HG03575 (cell line): Measurements from ENCODE around the gene SCFD2.
"Not testable (repeated sequence)": the region's sequence is repeated elsewhere in the genome, so short reads cannot be mapped to it uniquely, and the experiment has no call there.

Experiments used
- ATAC-seq: cut with Tn5 transposase; IDR thresholded peaks from one replicate; pipeline ENCODE4 v1.9.1; 2021; ENCODE audit not compliant: unreplicated experiment, insufficient number of reproducible peaks, low FRiP score; ENCODE audit errors: extremely low read depth

Gene SCFD2

GRCh38 chr4:53040459-53040815, 325.4 kb downstream of the SCFD2 start:
- ATAC-seq = no peak

DNA sequence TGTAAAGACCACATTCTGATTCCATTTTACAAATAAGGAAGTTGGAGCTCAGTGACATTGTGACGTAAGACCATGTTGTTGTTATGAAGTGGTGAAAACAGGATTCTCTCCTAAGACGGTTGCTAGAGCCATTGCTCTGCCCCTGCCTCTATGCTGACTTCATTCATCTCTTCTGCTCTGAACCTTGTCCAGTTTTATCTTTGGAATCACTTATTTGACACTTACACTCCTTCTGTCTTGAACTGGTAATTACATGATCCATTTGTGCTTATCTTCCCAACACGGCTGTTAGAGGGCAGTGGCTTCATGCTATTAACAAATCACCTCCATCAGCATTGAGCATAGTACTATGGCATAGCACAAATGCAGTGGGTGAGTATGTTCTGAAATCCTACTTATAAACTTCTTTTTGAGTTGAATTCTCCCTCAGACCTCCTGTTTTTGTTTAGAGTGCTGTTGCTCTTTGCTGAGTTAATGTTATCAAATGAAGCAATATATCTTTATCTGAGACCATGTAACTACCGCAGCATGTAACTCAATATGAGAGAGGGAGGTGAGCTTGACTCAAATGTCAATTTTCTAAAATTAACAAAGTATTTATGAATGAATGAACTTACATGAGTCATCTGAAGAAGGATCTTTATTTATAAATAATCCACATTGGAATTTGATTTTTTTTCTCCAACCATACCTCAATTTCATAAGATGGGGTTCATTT, 326.0 kb downstream of the SCFD2 start:
- no peak for ATAC-seq

- no peak for ATAC-seq
Observed at GRCh38 chr4:53037892-53038291, 328.0 kb downstream of the SCFD2 start.

DNA sequence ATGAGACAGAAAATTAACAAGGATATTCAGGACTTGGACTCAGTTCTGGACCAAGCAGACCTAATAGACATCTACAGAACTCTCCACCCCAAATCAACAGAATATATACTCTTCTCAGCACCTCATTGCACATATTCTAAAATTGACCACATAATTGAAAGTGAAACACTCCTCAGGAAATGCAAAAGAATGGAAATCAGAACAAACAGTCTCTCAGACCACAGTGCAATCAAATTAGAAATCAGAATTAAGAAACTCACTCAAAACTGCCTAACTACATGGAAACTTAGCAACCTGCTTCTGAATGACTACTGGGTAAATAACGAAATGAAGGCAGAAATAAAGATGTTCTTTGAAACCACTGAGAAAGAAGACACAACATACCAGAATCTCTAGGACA, 333.0 kb downstream of the SCFD2 start:
- not testable (repeated sequence) for ATAC-seq

- ATAC-seq = no peak
Observed at GRCh38 chr4:53026233-53026632, 339.6 kb downstream of the SCFD2 start.

GRCh38 chr4:53023677-53024299, 342.1 kb downstream of the SCFD2 start:
- ATAC-seq = no peak

DNA sequence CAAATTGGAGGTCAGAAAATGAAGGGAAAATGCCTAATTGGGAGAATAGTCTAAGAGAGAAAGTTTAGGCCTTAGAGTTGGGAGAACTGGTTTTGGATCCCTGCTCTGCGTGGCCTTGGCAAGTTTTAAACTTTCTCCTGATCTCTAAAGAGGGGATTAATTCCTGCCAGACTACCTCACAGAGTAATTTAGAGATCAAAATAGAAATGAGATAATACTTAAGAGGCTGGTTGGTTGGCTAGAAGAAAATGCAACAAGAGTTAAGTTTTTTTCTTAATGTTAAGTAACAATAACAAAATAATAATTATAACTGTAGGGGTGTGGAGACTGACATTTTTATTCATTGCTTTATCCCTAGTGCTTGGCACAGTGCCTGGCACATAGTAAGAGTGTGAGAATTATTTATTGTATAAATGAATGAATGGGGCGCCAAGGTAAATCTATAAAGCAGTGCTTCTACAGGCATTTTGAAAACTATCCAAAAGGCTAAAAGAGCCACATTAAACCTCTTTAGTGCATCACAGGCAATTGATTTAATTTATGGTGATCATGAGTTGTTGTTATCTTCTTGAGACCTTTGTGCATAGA, 343.3 kb downstream of the SCFD2 start:
- no peak for ATAC-seq

DNA sequence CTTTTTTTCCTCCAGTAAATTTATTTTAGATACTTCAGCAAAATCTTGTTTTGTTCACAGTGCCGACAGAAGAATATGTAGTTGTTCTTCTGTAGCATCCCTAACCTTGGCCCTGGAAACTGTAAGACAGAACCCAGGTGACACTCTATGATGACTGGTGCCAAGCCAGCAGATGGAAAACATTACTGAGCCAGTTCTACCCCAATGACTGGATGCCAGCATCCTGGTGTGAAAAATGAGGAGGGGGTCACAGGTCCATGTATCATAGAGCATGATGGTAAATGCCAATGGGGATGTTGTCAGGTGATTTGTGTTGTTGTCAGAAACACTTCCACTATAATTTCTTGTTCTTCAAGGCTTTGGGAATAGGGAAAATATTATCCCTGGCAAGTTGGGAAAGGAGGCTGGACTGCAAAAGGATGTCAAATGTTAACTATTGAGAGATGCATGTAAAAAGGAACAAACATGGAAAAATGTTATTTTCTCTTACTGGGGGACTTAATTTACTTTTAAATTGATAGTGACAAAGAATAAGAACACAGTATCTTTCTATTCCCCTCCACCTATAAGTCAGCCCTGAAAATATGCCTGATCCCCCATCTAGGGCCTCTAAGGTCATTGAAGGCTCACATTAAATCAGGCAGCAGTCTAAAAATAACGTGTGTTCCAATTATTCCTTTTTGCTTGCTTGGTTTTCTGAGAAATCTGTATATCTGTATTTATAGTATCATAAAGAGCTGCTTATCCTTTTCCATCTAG, 343.9 kb downstream of the SCFD2 start:
- no peak for ATAC-seq

DNA sequence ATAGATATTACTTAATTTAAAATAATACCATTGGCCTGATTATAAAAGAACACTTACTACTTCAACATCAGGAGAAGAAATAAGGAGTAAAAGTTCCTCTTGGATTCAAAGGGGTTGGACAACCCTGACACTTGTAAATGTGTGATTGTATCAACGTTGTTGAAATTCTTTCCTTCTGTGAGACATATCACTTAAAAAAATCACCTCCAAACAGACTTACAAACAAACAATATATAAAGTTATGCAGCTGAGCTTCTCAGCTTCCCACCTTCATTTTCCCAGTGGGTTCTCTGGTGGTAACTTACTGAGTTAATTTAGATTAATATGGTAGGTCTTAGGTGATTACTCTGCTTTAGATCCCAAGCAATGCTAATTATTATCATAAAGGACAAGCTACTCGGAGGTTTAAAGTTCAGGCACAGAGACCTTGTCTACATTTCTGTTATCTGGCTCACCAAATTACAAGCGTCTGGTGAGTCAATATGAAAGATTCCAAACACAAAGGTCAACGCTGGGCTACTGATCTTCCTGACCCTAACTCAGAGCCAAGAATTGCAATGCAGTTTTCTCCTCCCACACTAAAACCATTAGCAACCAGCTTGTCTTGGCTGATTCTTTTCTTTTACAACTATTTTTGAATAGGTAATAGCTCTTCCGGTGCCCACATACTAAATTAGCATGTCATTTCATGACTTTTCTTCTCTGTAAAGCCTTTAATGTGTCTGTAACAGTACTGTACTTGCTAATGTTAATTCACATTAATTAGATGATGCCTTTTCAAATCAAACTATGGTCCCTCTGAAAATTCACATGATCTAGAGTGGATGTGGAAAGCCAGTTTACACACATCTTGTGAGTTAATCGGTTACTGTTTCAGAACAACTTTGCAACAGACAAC, 346.1 kb downstream of the SCFD2 start:
- ATAC-seq = no peak

GRCh38 chr4:53018471-53018870, 347.4 kb downstream of the SCFD2 start:
- no peak for ATAC-seq

- no peak for ATAC-seq
Observed at GRCh38 chr4:53016099-53016820, 349.6 kb downstream of the SCFD2 start.

- no peak for ATAC-seq
Observed at GRCh38 chr4:53015681-53016080, 350.2 kb downstream of the SCFD2 start.

- ATAC-seq = no peak
Observed at GRCh38 chr4:53014881-53015280, 351.0 kb downstream of the SCFD2 start.

DNA sequence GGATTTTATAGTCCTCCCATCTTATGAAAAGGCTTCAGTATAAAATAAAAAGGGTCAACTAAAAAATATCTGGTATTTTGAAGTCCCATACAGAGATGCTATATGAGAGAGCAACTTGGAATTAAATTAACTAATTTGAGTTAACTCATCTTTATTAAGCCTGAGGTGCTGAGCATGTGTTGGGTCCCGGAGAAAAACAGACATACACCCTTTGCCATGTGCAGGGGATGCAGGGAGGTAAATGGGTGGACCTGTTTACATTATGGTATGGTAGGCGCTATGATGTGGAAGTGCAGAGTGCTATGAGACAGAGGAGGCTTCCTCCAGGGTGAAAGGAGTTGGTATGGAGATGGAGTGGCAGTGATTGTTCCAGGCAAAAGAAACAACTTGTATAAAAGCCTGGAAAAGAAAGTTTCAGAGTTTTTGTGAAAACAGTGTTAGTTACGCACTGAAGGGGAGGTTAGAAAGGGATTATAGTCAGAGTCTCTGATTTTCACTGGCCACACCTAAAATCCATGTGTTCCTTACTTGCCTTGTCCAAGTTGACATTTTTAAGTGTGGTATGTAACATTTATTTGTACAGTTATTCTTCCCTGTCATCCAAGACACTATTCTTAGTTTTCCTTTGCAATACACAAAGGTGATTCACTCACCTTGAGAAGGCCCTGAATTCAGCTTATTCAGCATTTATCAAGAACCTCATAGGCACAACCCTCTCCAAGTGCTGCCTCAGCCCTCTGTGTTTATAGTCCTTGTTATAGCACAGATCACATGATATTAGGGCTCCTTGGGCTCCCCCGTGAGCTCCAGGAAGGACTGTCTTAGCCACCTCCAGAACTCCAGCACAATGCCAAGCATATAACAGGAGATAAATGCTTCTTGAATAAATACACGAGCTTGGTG, 351.7 kb downstream of the SCFD2 start:
- no peak for ATAC-seq

DNA sequence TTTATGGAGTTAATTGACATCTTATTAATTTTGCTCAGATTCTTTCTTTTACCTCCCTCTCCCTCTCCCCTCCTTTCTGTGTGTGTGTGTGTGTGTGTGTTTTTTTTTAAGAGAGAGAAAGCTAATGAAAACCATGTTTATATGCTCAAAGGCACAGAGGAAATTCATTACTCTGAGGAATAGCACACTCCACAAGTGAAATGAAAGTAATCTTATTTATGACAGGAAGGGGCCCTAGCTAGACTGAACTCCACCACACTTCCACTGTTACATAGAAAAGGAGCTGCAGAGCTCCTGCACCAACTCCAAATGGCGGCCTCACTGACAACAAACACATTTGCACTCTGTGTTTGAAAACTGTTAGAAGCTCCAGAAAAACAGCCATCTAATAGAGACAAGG, 353.1 kb downstream of the SCFD2 start:
- peak; percentile 43 for ATAC-seq

- ATAC-seq = no peak
Observed at GRCh38 chr4:53011259-53011905, 354.5 kb downstream of the SCFD2 start.

DNA sequence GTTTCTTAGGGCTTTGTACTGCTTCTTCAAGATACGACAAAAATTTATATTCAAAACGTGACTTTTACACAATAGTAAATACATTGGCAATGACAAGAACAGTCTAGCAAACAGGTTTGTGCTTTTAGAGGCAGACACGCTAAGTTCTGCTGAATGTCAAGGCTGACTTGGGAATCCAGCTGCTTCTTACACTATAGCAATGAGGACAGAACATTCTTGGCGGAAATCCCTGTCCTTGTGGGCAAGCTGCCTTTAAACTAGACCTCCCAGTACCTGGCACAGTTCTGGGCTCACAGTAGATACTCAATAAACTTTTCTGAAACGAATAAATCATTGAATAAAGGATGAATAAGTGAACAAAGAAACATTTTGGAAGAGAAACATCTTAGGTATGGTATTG, 355.5 kb downstream of the SCFD2 start:
- no peak for ATAC-seq
